Tibial artery (tissue), 4 donors: Measurements from ENCODE around the gene AP2A2.

Experiments used
- DNase-seq, 2 donors: peaks; one replicate each; pipeline ENCODE4 v3.0.0-alpha.2; 2019
- H3K27ac ChIP-seq, 2 donors: fragments of 200-600 bp; sonication (generic) in 1 of 2; 1 replicate in 1 of 2; 2 replicates in 1 of 2; pipeline ENCODE4 v1.5.1; 2018 to 2019; ENCODE audit warnings: mild to moderate bottlenecking in 1 of 2
- H3K27me3 ChIP-seq, 2 donors: fragments of 200-600 bp; sonication (generic) in 1 of 2; one replicate each; pipeline versions ENCODE4 v1.5.1 to v1.6.0; 2016 to 2019
- H3K36me3 ChIP-seq, 3 donors: fragments of 200-600 bp; sonication (generic) in 2 of 3; one replicate each; pipeline ENCODE4 v1.5.1; 2016 to 2019; ENCODE audit warnings: mild to moderate bottlenecking in 2 of 3
- H3K4me1 ChIP-seq, 4 donors: fragments of 200-600 bp; sonication (generic) in 2 of 4; 1 replicate in 3 of 4; 2 replicates in 1 of 4; pipeline ENCODE4 v1.5.1; 2016 to 2019
- H3K4me3 ChIP-seq, 2 donors: fragments of 200-600 bp; sonication (generic) in 1 of 2; 1 replicate in 1 of 2; 2 replicates in 1 of 2; pipeline ENCODE4 v1.5.1; 2018 to 2019; ENCODE audit warnings: mild to moderate bottlenecking in 2 of 2
- H3K9me3 ChIP-seq, 3 donors: fragments of 200-600 bp; sonication (generic) in 1 of 3; one replicate each; pipeline ENCODE4 v1.5.1; 2016 to 2019
- CTCF ChIP-seq, 2 experiments: fragments of 200-600 bp in 1 of 2; fragments of 450-650 bp in 1 of 2; IDR thresholded peaks; one replicate each; pipeline ENCODE4 v1.5.1; 2017 to 2019; ENCODE audit warnings: antibody characterized with exemption in 2 of 2, mild to moderate bottlenecking in 1 of 2, moderate library complexity in 1 of 2
- intact Hi-C: fragments of 100-400 bp; cut with DNase I; formaldehyde crosslinking; loops from one replicate; pipeline ENCODE4 v1.15.0; 2023; ENCODE audit warnings: low total_unique reads

The AP2A2 gene

GRCh38 chr11:1002406-1002984 lies 76.8 kb downstream of the AP2A2 start:
- Histone ChIP-seq H3K36me3 (peaks cover 17 to 93% (median 67%) of the 10 kb centered on the region in 3 donors), H3K4me1 (no peaks in the 10 kb centered on the region), H3K27ac (no peak overlapping the region), H3K9me3 (no peaks in the 10 kb centered on the region), H3K27me3 (no peaks in the 10 kb centered on the region), H3K4me3 (no peak overlapping the region)
- TF ChIP-seq CTCF (IDR thresholded peaks at IDR 0.05) = no peak
- intact Hi-C loops = no loop called here
- DNase-seq = no peak

GRCh38 chr11:1003159-1003558 lies 77.5 kb downstream of the AP2A2 start:
- DNase-seq = no peak
- H3K27ac ChIP-seq = no peak overlapping the region
- peaks cover 17 to 94% (median 74%) of the 10 kb centered on the region in 3 donors for H3K36me3 ChIP-seq
- TF ChIP-seq CTCF (IDR thresholded peaks at IDR 0.05) = no peak
- H3K4me3 ChIP-seq = no peak overlapping the region
- H3K27me3 ChIP-seq = no peaks in the 10 kb centered on the region
- intact Hi-C loops = no loop called here
- H3K4me1 ChIP-seq = no peaks in the 10 kb centered on the region
- H3K9me3 ChIP-seq = no peaks in the 10 kb centered on the region

- no peak for TF ChIP-seq CTCF (IDR thresholded peaks at IDR 0.05)
- Histone ChIP-seq H3K4me1 (no peaks in the 10 kb centered on the region), H3K36me3 (peaks cover 32 to 100% (median 87%) of the 10 kb centered on the region in 3 donors), H3K4me3 (no peak overlapping the region), H3K9me3 (no peaks in the 10 kb centered on the region), H3K27ac (no peak overlapping the region), H3K27me3 (no peaks in the 10 kb centered on the region)
- intact Hi-C loops = no loop called here
- DNase-seq = no peak
Observed at GRCh38 chr11:1005928-1006327, 80.3 kb downstream of the AP2A2 start.

- Histone ChIP-seq H3K27ac (no peak overlapping the region), H3K36me3 (peaks cover 32 to 100% (median 87%) of the 10 kb centered on the region in 3 donors), H3K4me1 (no peaks in the 10 kb centered on the region), H3K27me3 (no peaks in the 10 kb centered on the region), H3K4me3 (no peak overlapping the region), H3K9me3 (no peaks in the 10 kb centered on the region)
- no peak for TF ChIP-seq CTCF (IDR thresholded peaks at IDR 0.05)
- DNase-seq = no peak
- intact Hi-C loops = no loop called here
Observed at GRCh38 chr11:1006762-1007161, 81.1 kb downstream of the AP2A2 start.

GRCh38 chr11:1007279-1007678 lies 81.6 kb downstream of the AP2A2 start:
- Histone ChIP-seq H3K4me1 (no peaks in the 10 kb centered on the region), H3K4me3 (no peak overlapping the region), H3K36me3 (peaks cover 33 to 100% (median 87%) of the 10 kb centered on the region in 3 donors), H3K9me3 (no peaks in the 10 kb centered on the region), H3K27ac (no peak overlapping the region), H3K27me3 (no peaks in the 10 kb centered on the region)
- DNase-seq = no peak
- no peak for TF ChIP-seq CTCF (IDR thresholded peaks at IDR 0.05)
- intact Hi-C loops = no loop called here
